Chondrocyte (in vitro differentiated cells): ENCODE measurements around the gene ADI1. TPM values are rescaled to one million over a fixed set of nuclear protein-coding genes. Genes with fewer than 3 reads are reported as not detected.

Experiments used
- DNase-seq: peaks from one replicate; pipeline ENCODE4 v3.0.0; 2021; ENCODE audit warnings: mixed read lengths, low spot score
- H3K27ac Mint-ChIP-seq: one replicate; pipeline ENCODE4 v1.8.0; 2021; ENCODE audit warnings: mild to moderate bottlenecking, moderate library complexity, mixed read lengths; ENCODE audit not compliant: unreplicated experiment
- H3K27me3 Mint-ChIP-seq: 2 replicates; pipeline ENCODE4 v1.8.0; 2021; ENCODE audit warnings: low read depth, mixed read lengths
- H3K36me3 Mint-ChIP-seq: 2 replicates; pipeline ENCODE4 v1.8.0; 2021; ENCODE audit warnings: low read depth, mixed read lengths
- H3K4me1 Mint-ChIP-seq: 2 replicates; pipeline ENCODE4 v1.8.0; 2021; ENCODE audit warnings: low read depth, mild to moderate bottlenecking, mixed read lengths
- H3K4me3 Mint-ChIP-seq: one replicate; pipeline ENCODE4 v1.8.0; 2021; ENCODE audit warnings: mild to moderate bottlenecking, moderate library complexity, mixed read lengths; ENCODE audit not compliant: unreplicated experiment
- H3K9me3 Mint-ChIP-seq: 2 replicates; pipeline ENCODE4 v1.8.0; 2021; ENCODE audit warnings: low read depth, mixed read lengths
- CTCF ChIP-seq: fragments of 200-600 bp; sonication (generic); IDR thresholded peaks from 2 replicates; pipeline ENCODE4 v1.5.0; 2021; ENCODE audit warnings: antibody characterized with exemption, mild to moderate bottlenecking, moderate library complexity
- total RNA-seq: library from RNA; stranded (reverse); gene quantifications from 3 replicates; pipeline ENCODE4 v1.2.1, GENCODE V29; 2021

The ADI1 gene
- total RNA-seq, 1 donor from 2014 or later = 41.8 TPM

DNA sequence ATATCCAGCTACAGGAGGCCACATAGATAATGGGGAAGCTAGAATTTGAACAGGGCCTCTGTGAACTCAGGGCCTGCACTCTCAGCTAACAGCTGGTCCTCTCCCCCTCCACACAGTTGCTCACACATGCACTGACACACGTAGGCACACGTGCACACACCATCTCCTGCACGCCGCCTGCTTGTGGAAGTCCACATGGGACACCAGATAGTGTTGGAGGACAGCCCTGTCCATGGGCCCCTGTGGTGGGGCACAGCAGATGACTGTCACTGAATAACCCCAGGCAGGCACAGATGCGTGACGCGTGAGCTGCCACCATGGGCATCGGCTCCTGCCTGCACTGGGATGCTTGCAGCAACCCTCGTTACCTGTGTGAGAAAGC is 52.9 kb downstream of the ADI1 start:
- peak; percentile 79 for DNase-seq
- no peaks in the 10 kb centered on the region for H3K27me3 Mint-ChIP-seq
- H3K27ac Mint-ChIP-seq = peak overlapping the region; percentile 94
- H3K4me3 Mint-ChIP-seq = no peak overlapping the region
- no peak for TF ChIP-seq CTCF
- peaks cover 13% of the 10 kb centered on the region for H3K36me3 Mint-ChIP-seq
- peaks cover 47% of the 10 kb centered on the region for H3K4me1 Mint-ChIP-seq
- H3K9me3 Mint-ChIP-seq = no peaks in the 10 kb centered on the region

GRCh38 chr2:3465844-3466481 is 53.4 kb downstream of the ADI1 start:
- TF ChIP-seq CTCF = no peak
- no peaks in the 10 kb centered on the region for H3K27me3 Mint-ChIP-seq
- peaks cover 42% of the 10 kb centered on the region for H3K4me1 Mint-ChIP-seq
- H3K4me3 Mint-ChIP-seq = peak overlapping the region; percentile 22
- H3K36me3 Mint-ChIP-seq = peaks cover 13% of the 10 kb centered on the region
- peak overlapping the region; percentile 94 for H3K27ac Mint-ChIP-seq
- peak; percentile 70 for DNase-seq
- H3K9me3 Mint-ChIP-seq = no peaks in the 10 kb centered on the region

GRCh38 chr2:3465328-3465727 is 54.0 kb downstream of the ADI1 start:
- Mint-ChIP-seq H3K27ac (peak overlapping the region; percentile 94), H3K4me1 (peaks cover 36% of the 10 kb centered on the region), H3K4me3 (no peak overlapping the region), H3K27me3 (no peaks in the 10 kb centered on the region), H3K36me3 (peaks cover 13% of the 10 kb centered on the region), H3K9me3 (no peaks in the 10 kb centered on the region)
- TF ChIP-seq CTCF = no peak
- DNase-seq = peak; percentile 90

- peaks cover 12% of the 10 kb centered on the region for H3K36me3 Mint-ChIP-seq
- H3K27me3 Mint-ChIP-seq = no peaks in the 10 kb centered on the region
- peaks cover 28% of the 10 kb centered on the region for H3K4me1 Mint-ChIP-seq
- H3K27ac Mint-ChIP-seq = no peak overlapping the region
- no peaks in the 10 kb centered on the region for H3K9me3 Mint-ChIP-seq
- no peak overlapping the region for H3K4me3 Mint-ChIP-seq
- DNase-seq = peak; percentile 83
- TF ChIP-seq CTCF = no peak
These were observed 54.8 kb downstream of the ADI1 start for GRCh38 chr2:3464401-3465005.

GRCh38 chr2:3463944-3464343 is 55.4 kb downstream of the ADI1 start:
- Mint-ChIP-seq H3K4me3 (no peak overlapping the region), H3K36me3 (peaks cover 12% of the 10 kb centered on the region), H3K27me3 (no peaks in the 10 kb centered on the region), H3K4me1 (peaks cover 24% of the 10 kb centered on the region), H3K27ac (no peak overlapping the region), H3K9me3 (no peaks in the 10 kb centered on the region)
- no peak for TF ChIP-seq CTCF
- peak; percentile 55 for DNase-seq
